Skeletal muscle cell (primary cell): ENCODE data around the gene CSRNP3.

Experiments used
- DNase-seq: peaks from one replicate; pipeline ENCODE4 v3.0.0-alpha.2; 2010; ENCODE audit warnings: low read depth
- H3K4me3 ChIP-seq: 2 replicates; pipeline ENCODE4 v1.5.1; 2011; ENCODE audit warnings: low read depth, mild to moderate bottlenecking, control low read depth, low read length, moderate library complexity

CSRNP3 gene

GRCh38 chr2:165469417-165469816, at the start of gene CSRNP3:
Gene CSRNP3 (plus strand): TSS chr2:165469698. CDS start chr2:165595066, 125,368 bp downstream.
- DNase-seq, result peak; percentile 68
- peak within 1 kb of the TSS; percentile 60 for H3K4me3 ChIP-seq

- H3K4me3 ChIP-seq, result no peak overlapping the region
These were observed 49.3 kb upstream of the CSRNP3 start for GRCh38 chr2:165420231-165420630.

GRCh38 chr2:165423081-165423480, 46.4 kb upstream of the CSRNP3 start:
- no peak for DNase-seq
- H3K4me3 ChIP-seq, result no peak overlapping the region

More at GRCh38 chr2:165420231-165420630, 49.3 kb upstream of the CSRNP3 start:
- DNase-seq, result no peak

GRCh38 chr2:165425556-165425955, 43.9 kb upstream of the CSRNP3 start:
- DNase-seq, result no peak
- H3K4me3 ChIP-seq, result no peak overlapping the region

- no peak overlapping the region for H3K4me3 ChIP-seq
- no peak for DNase-seq
These were observed 41.8 kb upstream of the CSRNP3 start for GRCh38 chr2:165427686-165428085.

- no peak for DNase-seq
- no peak overlapping the region for H3K4me3 ChIP-seq
These were observed 40.6 kb upstream of the CSRNP3 start for GRCh38 chr2:165428926-165429325.

- no peak overlapping the region for H3K4me3 ChIP-seq
- DNase-seq, result no peak
These were observed 38.5 kb upstream of the CSRNP3 start for GRCh38 chr2:165431014-165431413.

- DNase-seq, result no peak
- H3K4me3 ChIP-seq, result no peak overlapping the region
These were observed 37.1 kb upstream of the CSRNP3 start for GRCh38 chr2:165432234-165432966.

GRCh38 chr2:165434865-165435496, 34.5 kb upstream of the CSRNP3 start:
- no peak overlapping the region for H3K4me3 ChIP-seq
- no peak for DNase-seq

- H3K4me3 ChIP-seq, result no peak overlapping the region
- DNase-seq, result no peak
These were observed 33.9 kb upstream of the CSRNP3 start for GRCh38 chr2:165435611-165436010.

GRCh38 chr2:165436559-165436958, 32.9 kb upstream of the CSRNP3 start:
- no peak overlapping the region for H3K4me3 ChIP-seq
- no peak for DNase-seq

- peak; percentile 44 for DNase-seq
- no peak overlapping the region for H3K4me3 ChIP-seq
These were observed 29.1 kb upstream of the CSRNP3 start for GRCh38 chr2:165440367-165440766.

- no peak for DNase-seq
- H3K4me3 ChIP-seq, result no peak overlapping the region
These were observed 26.0 kb upstream of the CSRNP3 start for GRCh38 chr2:165443511-165443910.

GRCh38 chr2:165448406-165448805, 21.1 kb upstream of the CSRNP3 start:
- H3K4me3 ChIP-seq, result no peak overlapping the region
- no peak for DNase-seq

- no peak for DNase-seq
- H3K4me3 ChIP-seq, result no peak overlapping the region
These were observed 19.3 kb upstream of the CSRNP3 start for GRCh38 chr2:165450156-165450555.

GRCh38 chr2:165452327-165452726, 17.2 kb upstream of the CSRNP3 start:
- H3K4me3 ChIP-seq, result no peak overlapping the region
- no peak for DNase-seq

GRCh38 chr2:165453561-165454094, 15.9 kb upstream of the CSRNP3 start:
- H3K4me3 ChIP-seq, result no peak overlapping the region
- no peak for DNase-seq

GRCh38 chr2:165454905-165455304, 14.6 kb upstream of the CSRNP3 start:
- no peak for DNase-seq
- no peak overlapping the region for H3K4me3 ChIP-seq

- DNase-seq, result peak; percentile 9
- no peak overlapping the region for H3K4me3 ChIP-seq
These were observed 13.5 kb upstream of the CSRNP3 start for GRCh38 chr2:165456027-165456426.

GRCh38 chr2:165462443-165462842, 7.1 kb upstream of the CSRNP3 start:
- no peak for DNase-seq
- H3K4me3 ChIP-seq, result no peak overlapping the region

- no peak overlapping the region for H3K4me3 ChIP-seq
- no peak for DNase-seq
These were observed 3.1 kb upstream of the CSRNP3 start for GRCh38 chr2:165466386-165466785.
